Aorta (tissue), 5 donors: ENCODE results near the gene RFPL1. TPM values are rescaled to one million over a fixed set of nuclear protein-coding genes. Genes with fewer than 3 reads are reported as not detected.

Experiments
- ATAC-seq: fragments of 200-7000 bp; cut with Tn5 transposase; one replicate; pipeline ENCODE4 v1.9.1; 2022; ENCODE audit warnings: moderate library complexity; ENCODE audit not compliant: low FRiP score
- DNase-seq, 2 donors: peaks; one replicate each; pipeline ENCODE4 v3.0.0-alpha.2; 2020
- H3K27ac ChIP-seq, 2 donors: one replicate each; pipeline ENCODE4 v1.5.1; 2013; ENCODE audit warnings: low read length in 2 of 2, mild to moderate bottlenecking in 2 of 2, moderate library complexity in 2 of 2, control low read depth in 1 of 2, inconsistent platforms in 1 of 2, low read depth in 1 of 2
- H3K27me3 ChIP-seq, 2 donors: one replicate each; pipeline ENCODE4 v1.6.1; 2013; ENCODE audit warnings: control low read depth in 1 of 2, low read length in 1 of 2, mild to moderate bottlenecking in 1 of 2, moderate library complexity in 1 of 2; ENCODE audit not compliant: insufficient read depth in 2 of 2, control insufficient read depth in 1 of 2
- H3K36me3 ChIP-seq, 2 donors: one replicate each; pipeline ENCODE4 v1.6.1; 2013; ENCODE audit warnings: control low read depth in 1 of 2, low read length in 1 of 2, mild to moderate bottlenecking in 1 of 2; ENCODE audit not compliant: insufficient read depth in 2 of 2, control insufficient read depth in 1 of 2
- H3K4me1 ChIP-seq, 2 donors: one replicate each; pipeline ENCODE4 v1.6.1; 2013; ENCODE audit warnings: low read length in 2 of 2, control low read depth in 1 of 2, mild to moderate bottlenecking in 1 of 2, moderate library complexity in 1 of 2; ENCODE audit not compliant: insufficient read depth in 2 of 2, control insufficient read depth in 1 of 2
- H3K4me3 ChIP-seq, 2 donors: one replicate each; pipeline ENCODE4 v1.5.1; 2013; ENCODE audit warnings: low read length in 2 of 2, control low read depth in 1 of 2, mild to moderate bottlenecking in 1 of 2
- H3K9me3 ChIP-seq: one replicate; pipeline ENCODE4 v1.6.1; 2013; ENCODE audit warnings: mild to moderate bottlenecking, low read length; ENCODE audit not compliant: control insufficient read depth
- WGBS, 2 donors: extraction: QIAGEN DNeasy Blood & Tissue Kit; methylation state at CpG; one replicate each; pipeline ENCODE4 v1.1.7; 2013; 5-methylcytosine and 5-hydroxymethylcytosine counted together
- intact Hi-C, 2 donors: fragments of 100-400 bp; cut with DNase I; formaldehyde crosslinking; loops; one replicate each; pipeline versions ENCODE4 v1.14.2 to v1.15.0; 2022
- polyA plus RNA-seq, 2 donors: library from polyadenylated mRNA; stranded (reverse); fragments of 200-250 nt; gene quantifications; one replicate each; pipeline ENCODE4 v1.2.3, GENCODE V29; 2013
- total RNA-seq, 2 donors: library from RNA; stranded (reverse); fragmentation: NEBNext Ultra II Directional; extraction: Animal tissue kit (Norgen Biotek cat#: 25700); gene quantifications; one replicate each; pipeline ENCODE4 v1.2.1, GENCODE V29; 2021
- donor health status: healthy with polysubstance abuse.
- donor health status: Bipolar disorder and iron deficiency.
- donor health status: DM: no; HTN: no; CAD: no.
- donor health status: DM: no; HTN: no; CAD: no.
- donor health status: DM: yes; HTN: yes; CAD: no.

The RFPL1 gene
- total and polyA plus RNA-seq, 4 donors = not detected

DNA sequence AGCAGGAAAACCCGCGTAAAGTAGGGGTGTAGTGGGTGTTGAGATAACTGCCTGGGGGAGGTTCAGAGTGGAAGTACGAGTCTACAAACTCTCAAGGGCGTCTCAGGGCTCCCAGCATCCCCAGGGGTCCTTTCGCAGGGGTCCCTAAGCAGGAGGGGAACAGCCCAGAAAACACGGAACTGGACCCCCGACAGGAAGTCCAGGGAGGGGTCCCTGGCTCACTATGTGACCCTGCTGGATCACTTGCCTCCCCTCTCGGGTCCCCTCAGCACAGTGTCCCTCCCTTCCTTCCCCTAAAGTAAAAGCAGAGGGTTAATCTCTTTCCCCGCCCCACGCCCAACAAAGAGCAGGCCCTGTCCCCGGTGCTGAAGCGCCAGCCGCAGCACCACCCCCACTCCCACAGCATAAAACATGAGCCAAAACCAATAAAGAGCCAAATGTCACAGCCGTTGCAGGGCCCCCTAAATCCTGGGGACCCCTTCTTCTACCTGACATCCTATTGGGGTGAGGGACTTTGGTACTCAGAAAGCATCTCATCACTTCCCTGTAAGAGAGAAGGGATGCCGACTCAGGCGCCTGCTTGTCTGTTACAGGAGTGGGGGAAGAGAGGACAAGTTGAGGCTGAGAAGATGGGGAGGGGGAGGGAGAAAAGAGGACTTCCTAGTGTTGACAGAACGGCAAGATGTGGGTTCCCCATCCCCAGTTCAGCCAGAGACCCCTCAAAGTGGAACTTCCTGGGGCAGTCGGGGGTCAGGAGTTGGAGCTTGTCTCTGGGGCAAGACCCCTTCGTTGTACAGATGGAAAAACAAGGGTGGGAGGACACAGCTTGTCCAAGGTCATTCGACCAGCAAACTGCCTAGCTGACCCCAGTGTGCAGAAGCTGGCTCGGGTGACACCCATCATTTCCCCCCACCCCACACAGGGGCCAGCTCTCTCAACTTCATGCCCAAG, 40.2 kb downstream of the RFPL1 start:
- ATAC-seq = no peak
- H3K27ac ChIP-seq = no peak overlapping the region
- no peaks in the 10 kb centered on the region for H3K27me3 ChIP-seq
- no peaks in the 10 kb centered on the region for H3K36me3 ChIP-seq
- 5 to 8% methylated on average over 18 to 21 of the region's 21 CpGs for WGBS, 2 donors
- no peak overlapping the region for H3K4me3 ChIP-seq
- intact Hi-C loops = no loop called here
- H3K4me1 ChIP-seq = no peaks in the 10 kb centered on the region
- H3K9me3 ChIP-seq = no peaks in the 10 kb centered on the region
- no peak for DNase-seq

DNA sequence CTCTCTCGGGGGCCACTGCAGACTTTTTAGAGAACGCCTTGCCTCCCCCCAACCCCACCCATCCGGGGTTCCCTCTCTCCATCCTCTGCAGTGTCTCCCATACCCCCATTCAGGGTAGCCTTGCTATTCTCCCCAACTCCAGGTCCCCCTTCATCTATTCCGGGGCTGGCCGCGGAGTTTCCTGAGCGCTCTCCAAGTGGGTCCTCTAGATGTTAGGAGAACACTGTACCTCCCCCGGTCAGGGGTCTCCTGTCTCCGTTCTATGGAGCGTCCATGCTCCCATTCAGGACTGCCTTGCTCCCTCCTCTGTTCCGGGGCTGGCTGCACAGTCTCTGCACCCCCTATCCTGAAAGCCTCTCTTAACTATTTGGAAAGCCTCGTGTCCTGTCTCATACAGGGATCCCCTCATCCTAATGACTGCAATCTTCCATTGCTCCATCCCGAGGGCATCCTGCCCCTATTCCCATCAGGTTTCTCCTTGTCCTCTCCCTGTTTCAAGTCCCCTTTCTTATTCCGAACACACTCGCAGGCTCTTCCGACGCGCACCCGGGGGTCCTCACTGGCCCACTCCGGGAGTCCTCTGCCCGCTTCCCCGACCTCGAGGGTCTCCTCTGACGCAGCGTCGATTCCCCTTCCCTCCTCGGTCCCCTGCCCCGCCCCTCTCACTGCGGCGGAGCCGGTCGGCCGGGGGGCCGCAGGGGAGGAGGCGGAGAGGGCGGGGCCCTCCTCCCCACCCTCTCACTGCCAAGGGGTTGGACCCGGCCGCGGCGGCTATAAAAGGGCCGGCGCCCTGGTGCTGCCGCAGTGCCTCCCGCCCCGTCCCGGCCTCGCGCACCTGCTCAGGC, 41.3 kb downstream of the RFPL1 start, which contains the start of gene NEFH:
TSS of gene NEFH (plus strand) at position 802 of the 845 bp plus-strand sequence. CDS start 45 bp downstream, outside the sequence.
- 3 to 4% methylated on average over 43 to 48 of the region's 48 CpGs for WGBS, 2 donors
- intact Hi-C loops = no loop called here
- Histone ChIP-seq H3K36me3 (no peaks in the 10 kb centered on the region), H3K27ac (no peak within 1 kb of the TSS), H3K4me1 (no peaks in the 10 kb centered on the region), H3K27me3 (no peaks in the 10 kb centered on the region), H3K4me3 (no peak within 1 kb of the TSS), H3K9me3 (no peaks in the 10 kb centered on the region)
- ATAC-seq (no peak), DNase-seq (no peak)

DNA sequence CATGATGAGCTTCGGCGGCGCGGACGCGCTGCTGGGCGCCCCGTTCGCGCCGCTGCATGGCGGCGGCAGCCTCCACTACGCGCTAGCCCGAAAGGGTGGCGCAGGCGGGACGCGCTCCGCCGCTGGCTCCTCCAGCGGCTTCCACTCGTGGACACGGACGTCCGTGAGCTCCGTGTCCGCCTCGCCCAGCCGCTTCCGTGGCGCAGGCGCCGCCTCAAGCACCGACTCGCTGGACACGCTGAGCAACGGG, 41.8 kb downstream of the RFPL1 start:
- Histone ChIP-seq H3K36me3 (no peaks in the 10 kb centered on the region), H3K27ac (no peak overlapping the region), H3K9me3 (no peaks in the 10 kb centered on the region), H3K4me3 (no peak overlapping the region), H3K27me3 (no peaks in the 10 kb centered on the region), H3K4me1 (no peaks in the 10 kb centered on the region)
- intact Hi-C loops = no loop called here
- DNase-seq (no peak), ATAC-seq (no peak)
- 3 to 5% methylated on average over 29 to 39 of the region's 39 CpGs for WGBS, 2 donors

DNA sequence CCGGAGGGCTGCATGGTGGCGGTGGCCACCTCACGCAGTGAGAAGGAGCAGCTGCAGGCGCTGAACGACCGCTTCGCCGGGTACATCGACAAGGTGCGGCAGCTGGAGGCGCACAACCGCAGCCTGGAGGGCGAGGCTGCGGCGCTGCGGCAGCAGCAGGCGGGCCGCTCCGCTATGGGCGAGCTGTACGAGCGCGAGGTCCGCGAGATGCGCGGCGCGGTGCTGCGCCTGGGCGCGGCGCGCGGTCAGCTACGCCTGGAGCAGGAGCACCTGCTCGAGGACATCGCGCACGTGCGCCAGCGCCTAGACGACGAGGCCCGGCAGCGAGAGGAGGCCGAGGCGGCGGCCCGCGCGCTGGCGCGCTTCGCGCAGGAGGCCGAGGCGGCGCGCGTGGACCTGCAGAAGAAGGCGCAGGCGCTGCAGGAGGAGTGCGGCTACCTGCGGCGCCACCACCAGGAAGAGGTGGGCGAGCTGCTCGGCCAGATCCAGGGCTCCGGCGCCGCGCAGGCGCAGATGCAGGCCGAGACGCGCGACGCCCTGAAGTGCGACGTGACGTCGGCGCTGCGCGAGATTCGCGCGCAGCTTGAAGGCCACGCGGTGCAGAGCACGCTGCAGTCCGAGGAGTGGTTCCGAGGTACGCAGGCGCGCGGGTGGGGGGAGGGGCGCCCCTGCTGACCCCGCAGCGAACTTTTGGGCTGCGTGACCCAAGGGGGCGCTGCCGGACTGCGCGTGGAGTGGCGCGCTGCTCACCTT, 42.3 kb downstream of the RFPL1 start:
- no peak overlapping the region for H3K4me3 ChIP-seq
- no peaks in the 10 kb centered on the region for H3K27me3 ChIP-seq
- DNase-seq (peak; percentile 56 to 61), ATAC-seq (no peak)
- no peak overlapping the region for H3K27ac ChIP-seq
- intact Hi-C loops = no loop called here
- no peaks in the 10 kb centered on the region for H3K9me3 ChIP-seq
- 6% methylated on average over 74 to 107 of the region's 107 CpGs for WGBS, 2 donors
- no peaks in the 10 kb centered on the region for H3K4me1 ChIP-seq
- H3K36me3 ChIP-seq = no peaks in the 10 kb centered on the region

- H3K4me1 ChIP-seq = no peaks in the 10 kb centered on the region
- H3K4me3 ChIP-seq = no peak overlapping the region
- H3K27me3 ChIP-seq = no peaks in the 10 kb centered on the region
- no peaks in the 10 kb centered on the region for H3K36me3 ChIP-seq
- DNase-seq (no peak), ATAC-seq (no peak)
- 8 to 9% methylated on average over 15 of the region's 15 CpGs for WGBS, 2 donors
- H3K27ac ChIP-seq = no peak overlapping the region
- no peaks in the 10 kb centered on the region for H3K9me3 ChIP-seq
- intact Hi-C loops = no loop called here
Measured at GRCh38 chr22:29481265-29482000, 43.0 kb downstream of the RFPL1 start.

GRCh38 chr22:29482253-29482652, 43.9 kb downstream of the RFPL1 start:
- ATAC-seq = no peak
- Histone ChIP-seq H3K9me3 (no peaks in the 10 kb centered on the region), H3K27ac (no peak overlapping the region), H3K4me3 (no peak overlapping the region), H3K36me3 (no peaks in the 10 kb centered on the region), H3K27me3 (no peaks in the 10 kb centered on the region), H3K4me1 (no peaks in the 10 kb centered on the region)
- 63 to 67% methylated on average over 11 of the region's 11 CpGs for WGBS, 2 donors
- intact Hi-C loops = no loop called here
- DNase-seq = no peak

- H3K9me3 ChIP-seq = no peaks in the 10 kb centered on the region
- H3K4me3 ChIP-seq = no peak overlapping the region
- H3K27ac ChIP-seq = no peak overlapping the region
- H3K4me1 ChIP-seq = no peaks in the 10 kb centered on the region
- H3K27me3 ChIP-seq = no peaks in the 10 kb centered on the region
- no peaks in the 10 kb centered on the region for H3K36me3 ChIP-seq
- intact Hi-C loops = no loop called here
- DNase-seq (no peak), ATAC-seq (no peak)
- 93% methylated on average over 7 of the region's 7 CpGs for WGBS, 2 donors
Measured at GRCh38 chr22:29482726-29483125, 44.3 kb downstream of the RFPL1 start.

DNA sequence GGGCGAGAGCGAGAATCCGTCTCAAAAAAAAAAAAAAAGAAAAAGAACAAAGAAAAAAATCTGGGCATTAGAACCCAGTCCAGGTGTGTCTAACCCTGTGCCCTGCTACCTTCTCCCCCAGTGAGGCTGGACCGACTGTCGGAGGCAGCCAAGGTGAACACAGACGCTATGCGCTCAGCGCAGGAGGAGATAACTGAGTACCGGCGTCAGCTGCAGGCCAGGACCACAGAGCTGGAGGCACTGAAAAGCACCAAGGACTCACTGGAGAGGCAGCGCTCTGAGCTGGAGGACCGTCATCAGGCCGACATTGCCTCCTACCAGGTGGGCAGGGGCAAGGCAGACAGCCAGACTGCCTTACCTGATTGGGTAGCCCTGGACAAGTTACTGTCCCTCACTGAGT, 44.9 kb downstream of the RFPL1 start:
- intact Hi-C loops = no loop called here
- no peaks in the 10 kb centered on the region for H3K9me3 ChIP-seq
- no peaks in the 10 kb centered on the region for H3K4me1 ChIP-seq
- no peak for ATAC-seq
- H3K4me3 ChIP-seq = no peak overlapping the region
- WGBS, 2 donors = 93 to 98% methylated on average over 13 of the region's 13 CpGs
- no peak overlapping the region for H3K27ac ChIP-seq
- H3K27me3 ChIP-seq = no peaks in the 10 kb centered on the region
- no peak for DNase-seq
- H3K36me3 ChIP-seq = no peaks in the 10 kb centered on the region
